GM10248 (cell line): Measurements from ENCODE around the gene EDC3.
A peak's percentile ranks its signal among the peaks of the same experiment; 100 is the strongest.

Experiments
- CTCF ChIA-PET: fragments of 300-600 bp; sonication (Branson Sonifier 250); formaldehyde crosslinking; extraction: SDS; loops from one replicate; lab custom pipeline; 2021; ENCODE audit warnings: antibody characterized with exemption; lab: Yijun Ruan, JAX
- POLR2A ChIA-PET: fragments of 350-650 bp; sonication (Branson Sonifier 250); formaldehyde crosslinking; extraction: SDS; loops from one replicate; lab custom pipeline; 2020; ENCODE audit warnings: antibody characterized with exemption; lab: Yijun Ruan, JAX
- DNase-seq: peaks from one replicate; pipeline ENCODE4 v3.0.0; 2012; ENCODE audit errors: extremely low spot score
- CTCF ChIP-seq: IDR thresholded peaks from 2 replicates; pipeline ENCODE4 v1.5.1; 2012; ENCODE audit warnings: mild to moderate bottlenecking, low read depth; ENCODE audit errors: extremely low read depth, missing control alignments, control extremely low read depth

The EDC3 gene

GRCh38 chr15:74643665-74644204 is 52.1 kb downstream of the EDC3 start:
- TF ChIP-seq CTCF, result no peak
- CTCF ChIA-PET, result interaction anchor here (1.2 to 36.2 kb wide), 3 partner anchors 10 to 132 kb away, joined by 3 to 690 read pairs (median 110); partner anchors contain the start of gene CSK
- POLR2A ChIA-PET, result no interaction called here
- no peak for DNase-seq

- ChIA-PET POLR2A (no interaction called here), CTCF (interaction anchor here (1.2 to 36.2 kb wide), 3 partner anchors 9 to 133 kb away, joined by 3 to 690 read pairs (median 110); partner anchors contain the start of gene CSK)
- DNase-seq, result no peak
- TF ChIP-seq CTCF, result no peak
Measured at GRCh38 chr15:74642734-74643664, 52.8 kb downstream of the EDC3 start.

- CTCF ChIA-PET, result interaction anchor here (3.5 to 36.2 kb wide), 2 partner anchors 12 to 134 kb away, joined by 40 to 690 read pairs; partner anchors contain the start of gene CSK
- no peak for TF ChIP-seq CTCF
- DNase-seq, result no peak
- POLR2A ChIA-PET, result no interaction called here
Measured at GRCh38 chr15:74642348-74642733, 53.5 kb downstream of the EDC3 start.

GRCh38 chr15:74641151-74641550 is 54.7 kb downstream of the EDC3 start:
- DNase-seq, result no peak
- ChIA-PET POLR2A (no interaction called here), CTCF (interaction anchor here (0.7 to 36.2 kb wide), 9 partner anchors 11 to 267 kb away, joined by 3 to 690 read pairs (median 4); partner anchors contain the start of gene CSK)
- no peak for TF ChIP-seq CTCF

GRCh38 chr15:74636984-74637383 is 58.8 kb downstream of the EDC3 start:
- DNase-seq, result no peak
- TF ChIP-seq CTCF, result no peak
- ChIA-PET POLR2A (interaction anchor here (0.6 kb wide), 1 partner anchor 147 kb away, joined by 3 read pairs; no protein-coding TSS in a partner anchor), CTCF (interaction anchor here (0.7 to 36.2 kb wide), 13 partner anchors 10 to 323 kb away, joined by 3 to 690 read pairs (median 16); partner anchors contain the start of genes CLK3 and CSK)

- peak; percentile 77 for DNase-seq
- ChIA-PET POLR2A (interaction anchor here (0.6 kb wide), 1 partner anchor 336 kb away, joined by 9 read pairs; no protein-coding TSS in a partner anchor), CTCF (interaction anchor here (0.6 to 36.2 kb wide), 38 partner anchors 12 to 322 kb away, joined by 3 to 690 read pairs (median 4); partner anchors contain the start of genes CLK3, CSK, EDC3 and RPP25)
- TF ChIP-seq CTCF, result peak; percentile 86
Measured at GRCh38 chr15:74635228-74635627, 60.6 kb downstream of the EDC3 start.
